DMS 273 (cell line): ENCODE results near the gene KRT81.
"Not testable (repeated sequence)": the region's sequence is repeated elsewhere in the genome, so short reads cannot be mapped to it uniquely, and the experiment has no call there.

Source experiments
- DNase-seq: peaks from one replicate; lab custom pipeline; 2025; ENCODE audit not compliant: unreplicated experiment; lab: John Stamatoyannopoulos, UW

Gene KRT81

GRCh38 chr12:52318241-52318990, 27.1 kb upstream of the KRT81 start:
- DNase-seq = no peak

GRCh38 chr12:52317468-52318052, 26.2 kb upstream of the KRT81 start:
- no peak for DNase-seq

- DNase-seq = no peak
These were observed 25.4 kb upstream of the KRT81 start for GRCh38 chr12:52316701-52317100.

GRCh38 chr12:52316290-52316689, 25.0 kb upstream of the KRT81 start:
- DNase-seq = no peak

- peak; percentile 40 for DNase-seq
These were observed 24.4 kb upstream of the KRT81 start for GRCh38 chr12:52315721-52316120.

- DNase-seq = no peak
These were observed 23.2 kb upstream of the KRT81 start for GRCh38 chr12:52314511-52314910.

- DNase-seq = no peak
These were observed 22.6 kb upstream of the KRT81 start for GRCh38 chr12:52313926-52314325.

- no peak for DNase-seq
These were observed 22.1 kb upstream of the KRT81 start for GRCh38 chr12:52313461-52313860.

GRCh38 chr12:52312086-52312485, 20.8 kb upstream of the KRT81 start:
- no peak for DNase-seq

GRCh38 chr12:52311285-52311648, 19.9 kb upstream of the KRT81 start:
- no peak for DNase-seq

GRCh38 chr12:52310622-52311284, 19.4 kb upstream of the KRT81 start:
- DNase-seq = no peak

- DNase-seq = no peak
These were observed 17.6 kb upstream of the KRT81 start for GRCh38 chr12:52308806-52309425.

GRCh38 chr12:52307836-52308805, 16.8 kb upstream of the KRT81 start:
- DNase-seq = peak; percentile 71

GRCh38 chr12:52306731-52307130, 15.4 kb upstream of the KRT81 start:
- no peak for DNase-seq

GRCh38 chr12:52305921-52306705, 14.8 kb upstream of the KRT81 start:
- peak; percentile 5 for DNase-seq

- not testable (repeated sequence) for DNase-seq
These were observed 13.6 kb upstream of the KRT81 start for GRCh38 chr12:52304941-52305411.

GRCh38 chr12:52302242-52302914, 11.0 kb upstream of the KRT81 start:
- DNase-seq = not testable (repeated sequence)

GRCh38 chr12:52301721-52302120, 10.4 kb upstream of the KRT81 start:
- not testable (repeated sequence) for DNase-seq
